Measurements from ENCODE around the gene TRPV5. TPM values are rescaled to one million over a fixed set of nuclear protein-coding genes. Genes with fewer than 3 reads are reported as not detected.

The TRPV5 gene
- total RNA-seq, 2 donors from 2014 or later, result not detected

DNA sequence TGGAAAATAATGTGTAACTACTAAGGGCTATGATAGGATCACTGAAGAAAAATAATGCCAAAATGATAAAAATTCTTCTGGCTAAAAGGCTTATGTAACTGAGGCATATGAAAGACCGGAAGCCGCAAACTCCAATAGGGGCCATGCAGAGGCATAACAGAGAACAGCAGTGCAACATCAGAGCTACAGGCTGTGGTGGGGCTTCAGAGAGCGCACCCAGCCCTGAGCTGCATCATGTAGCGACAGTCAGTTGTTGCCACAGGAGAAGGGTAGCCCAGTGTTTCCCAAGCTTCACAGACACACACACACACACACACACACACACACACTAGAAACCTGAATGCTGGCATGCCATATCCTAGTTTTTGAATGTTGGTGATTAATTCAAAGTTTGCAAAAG lies 15.1 kb upstream of the TRPV5 start:
- no peaks in the 10 kb centered on the region for H3K27me3 ChIP-seq
- TF ChIP-seq, protein P1, sequence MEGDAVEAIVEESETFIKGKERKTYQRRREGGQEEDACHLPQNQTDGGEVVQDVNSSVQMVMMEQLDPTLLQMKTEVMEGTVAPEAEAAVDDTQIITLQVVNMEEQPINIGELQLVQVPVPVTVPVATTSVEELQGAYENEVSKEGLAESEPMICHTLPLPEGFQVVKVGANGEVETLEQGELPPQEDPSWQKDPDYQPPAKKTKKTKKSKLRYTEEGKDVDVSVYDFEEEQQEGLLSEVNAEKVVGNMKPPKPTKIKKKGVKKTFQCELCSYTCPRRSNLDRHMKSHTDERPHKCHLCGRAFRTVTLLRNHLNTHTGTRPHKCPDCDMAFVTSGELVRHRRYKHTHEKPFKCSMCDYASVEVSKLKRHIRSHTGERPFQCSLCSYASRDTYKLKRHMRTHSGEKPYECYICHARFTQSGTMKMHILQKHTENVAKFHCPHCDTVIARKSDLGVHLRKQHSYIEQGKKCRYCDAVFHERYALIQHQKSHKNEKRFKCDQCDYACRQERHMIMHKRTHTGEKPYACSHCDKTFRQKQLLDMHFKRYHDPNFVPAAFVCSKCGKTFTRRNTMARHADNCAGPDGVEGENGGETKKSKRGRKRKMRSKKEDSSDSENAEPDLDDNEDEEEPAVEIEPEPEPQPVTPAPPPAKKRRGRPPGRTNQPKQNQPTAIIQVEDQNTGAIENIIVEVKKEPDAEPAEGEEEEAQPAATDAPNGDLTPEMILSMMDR (IDR thresholded peaks at IDR 0.05), result no peak
- no peak overlapping the region for H3K9ac ChIP-seq (ENCODE audit: low read depth in 2 of 2, low read length in 2 of 2)
- H3K4me3 ChIP-seq, result no peak overlapping the region
- no peak for DNase-seq
- no peak overlapping the region for H3K27ac ChIP-seq
- H3K36me3 ChIP-seq, result no peaks in the 10 kb centered on the region
- intact Hi-C loops (cut with DNase I), result no loop called here
- no peaks in the 10 kb centered on the region for H3K9me3 ChIP-seq
- no peaks in the 10 kb centered on the region for H3K4me1 ChIP-seq

DNA sequence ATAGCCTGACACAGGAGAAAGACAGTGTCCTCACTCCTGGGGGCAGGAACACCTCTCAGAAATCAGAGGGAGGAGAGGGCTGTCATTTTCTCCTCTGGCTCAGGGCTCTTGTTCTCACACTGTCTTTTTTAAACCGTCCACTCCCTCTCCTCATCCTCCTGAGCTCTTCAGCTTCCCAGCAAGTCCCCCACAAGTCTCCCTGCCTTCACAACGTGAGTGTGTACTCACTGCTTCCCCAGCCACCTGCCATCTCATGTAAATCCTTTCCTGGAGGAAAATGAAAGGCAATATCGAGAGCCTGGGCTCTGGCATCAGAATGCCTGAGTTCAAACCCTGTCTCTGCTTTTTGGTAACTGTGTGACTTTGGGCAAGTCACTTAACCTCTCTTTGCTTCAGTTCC lies 11.5 kb upstream of the TRPV5 start:
- intact Hi-C loops (cut with DNase I), result no loop called here

DNA sequence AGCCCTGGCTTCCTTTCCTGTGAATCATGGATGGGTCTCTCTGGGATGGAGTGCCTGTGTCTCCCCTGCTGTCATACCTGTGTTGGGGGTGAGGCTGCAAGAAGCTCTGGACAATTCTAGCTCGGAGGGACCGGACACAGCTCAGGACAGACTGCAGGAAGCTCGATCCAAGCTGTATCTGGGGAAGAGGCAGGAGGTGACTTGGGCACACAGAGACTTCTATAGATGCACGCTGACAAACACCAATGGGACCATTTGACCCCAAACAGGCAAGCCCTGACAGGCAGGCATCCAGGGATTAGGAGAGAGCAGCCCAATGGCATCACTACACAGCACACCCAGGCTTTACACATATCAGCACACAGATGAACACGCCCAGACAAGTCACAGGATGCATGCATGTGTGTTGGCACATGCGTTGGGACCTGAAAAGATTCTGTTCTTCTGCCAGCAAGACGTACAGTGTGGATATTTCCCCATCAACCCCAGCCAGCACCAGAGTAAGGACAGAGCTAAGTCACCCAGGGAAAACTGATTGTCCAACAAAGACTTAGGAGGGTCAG lies 10.2 kb upstream of the TRPV5 start:
- Histone ChIP-seq H3K4me3 (no peak overlapping the region), H3K36me3 (no peaks in the 10 kb centered on the region), H3K27ac (no peak overlapping the region)

More for the DNA sequence above, 11.5 kb upstream of the TRPV5 start:
- Histone ChIP-seq H3K9ac (ENCODE audit: low read depth in 2 of 2, low read length in 2 of 2) (no peak overlapping the region), H3K4me1 (no peaks in the 10 kb centered on the region), H3K36me3 (no peaks in the 10 kb centered on the region), H3K9me3 (no peaks in the 10 kb centered on the region), H3K27ac (no peak overlapping the region), H3K4me3 (no peak overlapping the region), H3K27me3 (no peaks in the 10 kb centered on the region)
- TF ChIP-seq, protein P1 (IDR thresholded peaks at IDR 0.05), result no peak
- no peak for DNase-seq

DNA sequence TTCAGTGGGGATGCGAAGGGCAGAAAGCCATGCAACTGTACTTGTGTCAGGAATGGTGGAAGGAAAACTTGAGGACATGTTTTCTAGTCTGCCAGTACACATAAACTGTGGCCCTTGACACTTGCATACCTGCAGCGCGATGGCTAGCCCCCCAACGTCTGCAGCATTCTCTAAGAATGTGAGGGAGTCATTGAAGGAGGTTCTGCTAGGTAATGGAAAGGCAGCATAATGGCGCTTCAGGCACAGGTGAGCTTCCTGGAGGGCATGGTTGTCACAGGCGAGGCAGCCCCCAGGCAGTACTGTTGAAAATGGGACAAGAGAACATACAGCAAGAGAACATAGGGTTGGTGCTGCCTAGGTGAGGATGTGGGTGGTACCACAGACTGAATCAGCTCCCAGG lies 9.2 kb upstream of the TRPV5 start:
- Histone ChIP-seq H3K27me3 (no peaks in the 10 kb centered on the region), H3K9ac (ENCODE audit: low read depth in 2 of 2, low read length in 2 of 2) (no peak overlapping the region), H3K4me3 (no peak overlapping the region), H3K36me3 (no peaks in the 10 kb centered on the region), H3K9me3 (no peaks in the 10 kb centered on the region), H3K27ac (no peak overlapping the region), H3K4me1 (no peaks in the 10 kb centered on the region)
- intact Hi-C loops (cut with DNase I), result no loop called here
- no peak for DNase-seq
- TF ChIP-seq, protein P1 (IDR thresholded peaks at IDR 0.05), result no peak

More for the DNA sequence above, 10.2 kb upstream of the TRPV5 start:
- Histone ChIP-seq H3K27me3 (no peaks in the 10 kb centered on the region), H3K9me3 (no peaks in the 10 kb centered on the region), H3K9ac (ENCODE audit: low read depth in 2 of 2, low read length in 2 of 2) (no peak overlapping the region), H3K4me1 (no peaks in the 10 kb centered on the region)
- TF ChIP-seq, protein P1 (IDR thresholded peaks at IDR 0.05), result no peak
- DNase-seq, result no peak
- intact Hi-C loops (cut with DNase I), result no loop called here

DNA sequence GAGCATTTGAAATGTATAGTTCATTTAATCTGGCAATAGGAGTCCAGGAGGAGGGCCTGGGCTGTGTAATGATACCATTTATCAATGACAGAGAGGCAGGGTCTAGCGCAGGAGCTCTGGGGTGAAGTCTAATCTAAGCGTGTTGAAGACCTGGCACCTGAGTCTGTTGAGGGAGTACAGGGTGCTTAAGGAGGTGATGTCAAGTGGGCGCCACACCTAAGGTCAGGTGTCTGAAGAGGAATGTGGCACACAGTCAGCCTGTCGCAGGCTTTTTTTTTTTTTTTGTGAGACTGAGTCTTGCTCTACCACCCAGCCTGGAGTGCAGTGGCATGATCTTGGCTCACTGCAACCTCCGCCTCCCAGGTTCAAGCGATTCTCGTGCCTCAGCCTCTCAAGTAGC lies 8.0 kb upstream of the TRPV5 start:
- TF ChIP-seq, protein P1 (IDR thresholded peaks at IDR 0.05), result no peak

More for the DNA sequence above, 8.0 kb upstream of the TRPV5 start:
- Histone ChIP-seq H3K9ac (ENCODE audit: low read depth in 2 of 2, low read length in 2 of 2) (no peak overlapping the region), H3K36me3 (no peaks in the 10 kb centered on the region), H3K27me3 (no peaks in the 10 kb centered on the region), H3K27ac (no peak overlapping the region), H3K4me1 (no peaks in the 10 kb centered on the region), H3K9me3 (no peaks in the 10 kb centered on the region), H3K4me3 (no peak overlapping the region)
- DNase-seq, result no peak
- intact Hi-C loops (cut with DNase I), result no loop called here
